CD14-positive monocyte (primary cell): ENCODE results near the gene AKAP9. TPM values are rescaled to one million over a fixed set of nuclear protein-coding genes. Genes with fewer than 3 reads are reported as not detected.

ENCODE experiments used
- DNase-seq, 3 donors: peaks; one replicate each; pipeline ENCODE4 v3.0.0-alpha.2; 2011 to 2022
- H2AFZ ChIP-seq: 2 replicates; pipeline ENCODE4 v1.6.0; 2012; ENCODE audit warnings: mild to moderate bottlenecking, low read depth, low read length, inconsistent platforms; ENCODE audit not compliant: insufficient read depth, poor library complexity, severe bottlenecking
- H3K27ac ChIP-seq, 2 donors: 1 replicate in 1 of 2; 2 replicates in 1 of 2; pipeline ENCODE4 v1.5.1; 2012 to 2013; ENCODE audit warnings: low read length in 2 of 2, control low read depth in 1 of 2, inconsistent platforms in 1 of 2, low read depth in 1 of 2, mild to moderate bottlenecking in 1 of 2
- H3K27me3 ChIP-seq, 2 donors: one replicate each; pipeline versions ENCODE4 v1.6.0 to v1.6.1; 2011 to 2013; ENCODE audit warnings: low read length in 2 of 2; ENCODE audit not compliant: control insufficient read depth in 2 of 2, insufficient read depth in 2 of 2
- H3K36me3 ChIP-seq, 2 donors: replicated peaks in 1 of 2; 1 replicate in 1 of 2; 2 replicates in 1 of 2; pipeline versions ENCODE4 v1.5.1 to v1.6.1; 2012 to 2013; ENCODE audit warnings: low read length in 2 of 2, control low read depth in 1 of 2, inconsistent platforms in 1 of 2, mild to moderate bottlenecking in 1 of 2; ENCODE audit not compliant: insufficient read depth in 2 of 2, control insufficient read depth in 1 of 2
- H3K4me1 ChIP-seq, 2 donors: 1 replicate in 1 of 2; 2 replicates in 1 of 2; pipeline versions ENCODE4 v1.5.1 to v1.6.1; 2012 to 2013; ENCODE audit warnings: low read length in 2 of 2, control low read depth in 1 of 2, inconsistent platforms in 1 of 2, mild to moderate bottlenecking in 1 of 2, moderate library complexity in 1 of 2; ENCODE audit not compliant: insufficient read depth in 2 of 2, control insufficient read depth in 1 of 2
- H3K4me2 ChIP-seq: replicated peaks from 2 replicates; pipeline ENCODE3; 2012; ENCODE audit warnings: low read length, moderate library complexity, mild to moderate bottlenecking; ENCODE audit not compliant: poor library complexity, severe bottlenecking; ENCODE audit errors: extremely low read depth
- H3K4me3 ChIP-seq, 3 experiments: fragments of 200-600 bp in 1 of 3; sonication (generic) in 1 of 3; replicated peaks in 1 of 3; 1 replicate in 2 of 3; 2 replicates in 1 of 3; pipeline ENCODE4 v1.5.1; 2011 to 2013; ENCODE audit warnings: low read length in 3 of 3, mild to moderate bottlenecking in 3 of 3, control low read depth in 2 of 3, low read depth in 2 of 3, inconsistent platforms in 1 of 3, moderate library complexity in 1 of 3
- H3K79me2 ChIP-seq: 2 replicates; pipeline ENCODE4 v1.6.0; 2012; ENCODE audit warnings: mild to moderate bottlenecking, control low read depth, inconsistent platforms, low read length, moderate library complexity; ENCODE audit not compliant: insufficient read depth
- H3K9ac ChIP-seq: 2 replicates; pipeline ENCODE4 v1.6.0; 2017; ENCODE audit warnings: low read length, mild to moderate bottlenecking; ENCODE audit not compliant: insufficient read depth, poor library complexity, severe bottlenecking
- H3K9me3 ChIP-seq, 2 donors: replicated peaks in 1 of 2; 1 replicate in 1 of 2; 2 replicates in 1 of 2; pipeline versions ENCODE4 v1.5.1 to v1.6.1; 2012 to 2013; ENCODE audit warnings: low read length in 2 of 2, control low read depth in 1 of 2; ENCODE audit not compliant: control insufficient read depth in 1 of 2, insufficient read depth in 1 of 2
- H4K20me1 ChIP-seq: 2 replicates; pipeline ENCODE4 v1.6.0; 2012; ENCODE audit warnings: mild to moderate bottlenecking, low read length, control low read depth, moderate library complexity; ENCODE audit not compliant: insufficient read depth
- H3K27ac Mint-ChIP-seq, 7 donors: one replicate each; pipeline ENCODE4 v1.8.0; 2020; ENCODE audit warnings: mild to moderate bottlenecking in 7 of 7, mixed read lengths in 7 of 7, moderate library complexity in 6 of 7, inconsistent platforms in 2 of 7
- H3K27me3 Mint-ChIP-seq, 3 donors: one replicate each; pipeline ENCODE4 v1.8.0; 2021 to 2022; ENCODE audit warnings: low read depth in 3 of 3, mild to moderate bottlenecking in 3 of 3, mixed read lengths in 3 of 3, moderate library complexity in 3 of 3, inconsistent platforms in 1 of 3
- H3K36me3 Mint-ChIP-seq, 2 donors: one replicate each; pipeline ENCODE4 v1.8.0; 2020; ENCODE audit warnings: mixed read lengths in 2 of 2, inconsistent platforms in 1 of 2, mild to moderate bottlenecking in 1 of 2
- H3K4me1 Mint-ChIP-seq: one replicate; pipeline ENCODE4 v1.8.0; 2020; ENCODE audit warnings: mild to moderate bottlenecking, mixed read lengths
- H3K4me3 Mint-ChIP-seq, 2 donors: one replicate each; pipeline ENCODE4 v1.8.0; 2020; ENCODE audit warnings: mild to moderate bottlenecking in 2 of 2, mixed read lengths in 2 of 2, moderate library complexity in 1 of 2
- H3K9me3 Mint-ChIP-seq, 7 donors: one replicate each; pipeline ENCODE4 v1.8.0; 2020 to 2022; ENCODE audit warnings: mixed read lengths in 7 of 7, mild to moderate bottlenecking in 6 of 7, moderate library complexity in 6 of 7, inconsistent platforms in 2 of 7
- CTCF ChIP-seq: fragments of 200-600 bp; IDR thresholded peaks from one replicate; pipeline ENCODE4 v1.8.0; 2022; ENCODE audit warnings: antibody characterized with exemption, mild to moderate bottlenecking
- WGBS: methylation state at CpG from one replicate; pipeline ENCODE4 v1.1.5; 2013; ENCODE audit warnings: missing lambda C conversion rate; ENCODE audit not compliant: insufficient coverage; 5-methylcytosine and 5-hydroxymethylcytosine counted together
- intact Hi-C, 2 donors: fragments of 100-400 bp; cut with micrococcal nuclease; formaldehyde crosslinking; loops; one replicate each; pipeline versions ENCODE4 v1.15.0 to v1.15.1; 2023
- polyA plus RNA-seq, 3 donors: library from polyadenylated mRNA; depleted of rRNA in 1 of 3; unstranded in 2 of 3; stranded (reverse) in 1 of 3; fragments of 300-500 nt in 2 of 3; fragments of >200 nt in 1 of 3; fragmentation: Illumina TruSeq in 2 of 3; gene quantifications; 1 replicate in 2 of 3; 2 replicates in 1 of 3; pipeline ENCODE4 v1.2.3, GENCODE V29; 2012 to 2021

AKAP9 gene
- polyA plus RNA-seq, 3 donors = 1.5 to 23.3 (median 7.3) TPM

GRCh38 chr7:92088266-92088665 lies 147.6 kb downstream of the AKAP9 start:
- no peak overlapping the region for H2AFZ ChIP-seq
- no peak overlapping the region for H3K9ac ChIP-seq
- H4K20me1 ChIP-seq = no peaks in the 10 kb centered on the region
- no peaks in the 10 kb centered on the region for H3K79me2 ChIP-seq
- no peak overlapping the region for H3K27ac Mint-ChIP-seq
- no peaks in the 10 kb centered on the region for H3K27me3 ChIP-seq
- peaks cover 0 to 2% (median 0%) of the 10 kb centered on the region in 7 donors for H3K9me3 Mint-ChIP-seq
- no peaks in the 10 kb centered on the region for H3K9me3 ChIP-seq
- no peak overlapping the region for H3K27ac ChIP-seq
- no peaks in the 10 kb centered on the region for H3K27me3 Mint-ChIP-seq
- no peaks in the 10 kb centered on the region for H3K4me1 ChIP-seq
- H3K4me3 Mint-ChIP-seq = no peak overlapping the region
- intact Hi-C loops = no loop called here
- no peak for TF ChIP-seq CTCF
- WGBS = no CpG with 5 or more reads among the region's 1 CpG
- H3K4me2 ChIP-seq = no peak overlapping the region
- H3K36me3 ChIP-seq = peaks cover 83 to 96% of the 10 kb centered on the region in 2 donors
- H3K4me3 ChIP-seq = no peak overlapping the region
- no peak for DNase-seq
- peaks cover 64 to 85% of the 10 kb centered on the region in 2 donors for H3K36me3 Mint-ChIP-seq
- H3K4me1 Mint-ChIP-seq = no peaks in the 10 kb centered on the region

GRCh38 chr7:92092210-92092609 lies 151.5 kb downstream of the AKAP9 start:
- Histone ChIP-seq H3K4me2 (no peak overlapping the region), H3K4me3 (no peak overlapping the region), H3K9ac (no peak overlapping the region), H3K27ac (no peak overlapping the region), H2AFZ (no peak overlapping the region), H3K4me1 (no peaks in the 10 kb centered on the region), H3K27me3 (no peaks in the 10 kb centered on the region), H3K36me3 (peaks cover 55 to 91% of the 10 kb centered on the region in 2 donors), H3K79me2 (no peaks in the 10 kb centered on the region), H4K20me1 (no peaks in the 10 kb centered on the region), H3K9me3 (no peaks in the 10 kb centered on the region)
- WGBS = 100% methylated on average over 1 of the region's 1 CpG
- no peak overlapping the region for H3K4me3 Mint-ChIP-seq
- no peak overlapping the region for H3K27ac Mint-ChIP-seq
- no peak for DNase-seq
- TF ChIP-seq CTCF = no peak
- intact Hi-C loops = no loop called here
- H3K9me3 Mint-ChIP-seq = no peaks in the 10 kb centered on the region
- peaks cover 4% of the 10 kb centered on the region for H3K4me1 Mint-ChIP-seq
- H3K36me3 Mint-ChIP-seq = peaks cover 57 to 71% of the 10 kb centered on the region in 2 donors
- no peaks in the 10 kb centered on the region for H3K27me3 Mint-ChIP-seq
